GM12872 (cell line): Measurements from ENCODE around the gene ZNF37A.

Source experiments
- CTCF ChIP-seq: IDR thresholded peaks from 3 replicates; pipeline ENCODE4 v1.5.1; 2011; ENCODE audit warnings: low read depth, mild to moderate bottlenecking, low read length, moderate library complexity; ENCODE audit not compliant: insufficient read depth

ZNF37A gene

GRCh38 chr10:38094158-38094926 is at the start of gene ZNF37A:
TSS of gene ZNF37A (plus strand) at chr10:38094337. CDS start at chr10:38096618, 2,281 bp downstream.
- no peak for TF ChIP-seq CTCF

GRCh38 chr10:38045129-38045528 is 49.0 kb upstream of the ZNF37A start:
- TF ChIP-seq CTCF: no peak

GRCh38 chr10:38047666-38048065 is 46.5 kb upstream of the ZNF37A start:
- TF ChIP-seq CTCF: no peak

- TF ChIP-seq CTCF: no peak
Measured at GRCh38 chr10:38050212-38050611, 43.9 kb upstream of the ZNF37A start.

- no peak for TF ChIP-seq CTCF
Measured at GRCh38 chr10:38054361-38054797, 39.8 kb upstream of the ZNF37A start.

- no peak for TF ChIP-seq CTCF
Measured at GRCh38 chr10:38070501-38070900, 23.6 kb upstream of the ZNF37A start.

- no peak for TF ChIP-seq CTCF
Measured at GRCh38 chr10:38072552-38072951, 21.6 kb upstream of the ZNF37A start.

- no peak for TF ChIP-seq CTCF
Measured at GRCh38 chr10:38076687-38077086, 17.4 kb upstream of the ZNF37A start.
